ENCODE data around the gene ATOH8.

The ATOH8 gene

DNA sequence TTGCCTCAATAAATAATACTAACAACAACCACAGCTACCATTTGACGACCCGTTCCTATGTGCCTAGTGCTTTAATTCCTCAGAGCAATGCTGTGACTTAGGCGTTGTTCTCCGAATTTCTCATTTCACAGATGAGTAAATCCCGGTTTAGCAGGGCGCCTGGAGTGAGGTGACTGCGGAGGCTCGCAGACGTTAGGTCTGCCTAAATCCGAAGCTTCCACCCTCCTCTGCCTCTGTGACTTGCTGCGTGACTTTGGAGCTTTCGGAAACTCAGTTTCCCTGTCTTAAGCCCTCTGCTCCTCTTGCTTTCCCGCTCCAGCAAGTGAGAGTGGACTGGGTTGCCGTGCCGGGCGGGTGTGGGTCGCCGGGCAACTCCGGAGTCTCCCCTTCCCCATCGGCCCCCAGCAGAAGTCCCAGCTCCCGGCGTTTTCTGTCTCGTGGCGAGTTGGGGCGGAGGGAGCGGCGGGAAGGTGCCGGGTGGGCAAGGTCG is 711 bp upstream of the ATOH8 start:
- DNase-seq (ENCODE audit: low read depth in 4 of 4, low spot score in 1 of 4): no peak

DNA sequence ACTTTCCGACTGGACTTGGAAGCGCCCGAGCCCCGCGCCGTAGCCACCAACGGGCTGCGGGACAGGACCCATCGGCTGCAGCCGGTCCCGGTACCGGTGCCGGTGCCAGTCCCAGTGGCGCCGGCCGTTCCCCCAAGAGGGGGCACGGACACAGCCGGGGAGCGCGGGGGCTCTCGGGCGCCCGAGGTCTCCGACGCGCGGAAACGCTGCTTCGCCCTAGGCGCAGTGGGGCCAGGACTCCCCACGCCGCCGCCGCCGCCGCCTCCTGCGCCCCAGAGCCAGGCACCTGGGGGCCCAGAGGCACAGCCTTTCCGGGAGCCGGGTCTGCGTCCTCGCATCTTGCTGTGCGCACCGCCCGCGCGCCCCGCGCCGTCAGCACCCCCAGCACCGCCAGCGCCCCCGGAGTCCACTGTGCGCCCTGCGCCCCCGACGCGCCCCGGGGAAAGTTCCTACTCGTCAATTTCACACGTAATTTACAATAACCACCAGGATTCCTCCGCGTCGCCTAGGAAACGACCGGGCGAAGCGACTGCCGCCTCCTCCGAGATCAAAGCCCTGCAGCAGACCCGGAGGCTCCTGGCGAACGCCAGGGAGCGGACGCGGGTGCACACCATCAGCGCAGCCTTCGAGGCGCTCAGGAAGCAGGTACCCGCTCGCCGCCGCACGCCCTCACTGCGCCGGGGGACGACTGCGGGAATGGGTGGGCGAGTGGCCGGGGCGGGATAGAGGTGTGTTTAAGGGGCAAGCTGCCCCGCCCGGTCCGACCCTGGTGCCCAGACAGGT is 713 bp downstream of the ATOH8 start:
- peak in 1 of 4 experiments; percentile 23 for DNase-seq (ENCODE audit: low read depth in 4 of 4, low spot score in 1 of 4)

DNA sequence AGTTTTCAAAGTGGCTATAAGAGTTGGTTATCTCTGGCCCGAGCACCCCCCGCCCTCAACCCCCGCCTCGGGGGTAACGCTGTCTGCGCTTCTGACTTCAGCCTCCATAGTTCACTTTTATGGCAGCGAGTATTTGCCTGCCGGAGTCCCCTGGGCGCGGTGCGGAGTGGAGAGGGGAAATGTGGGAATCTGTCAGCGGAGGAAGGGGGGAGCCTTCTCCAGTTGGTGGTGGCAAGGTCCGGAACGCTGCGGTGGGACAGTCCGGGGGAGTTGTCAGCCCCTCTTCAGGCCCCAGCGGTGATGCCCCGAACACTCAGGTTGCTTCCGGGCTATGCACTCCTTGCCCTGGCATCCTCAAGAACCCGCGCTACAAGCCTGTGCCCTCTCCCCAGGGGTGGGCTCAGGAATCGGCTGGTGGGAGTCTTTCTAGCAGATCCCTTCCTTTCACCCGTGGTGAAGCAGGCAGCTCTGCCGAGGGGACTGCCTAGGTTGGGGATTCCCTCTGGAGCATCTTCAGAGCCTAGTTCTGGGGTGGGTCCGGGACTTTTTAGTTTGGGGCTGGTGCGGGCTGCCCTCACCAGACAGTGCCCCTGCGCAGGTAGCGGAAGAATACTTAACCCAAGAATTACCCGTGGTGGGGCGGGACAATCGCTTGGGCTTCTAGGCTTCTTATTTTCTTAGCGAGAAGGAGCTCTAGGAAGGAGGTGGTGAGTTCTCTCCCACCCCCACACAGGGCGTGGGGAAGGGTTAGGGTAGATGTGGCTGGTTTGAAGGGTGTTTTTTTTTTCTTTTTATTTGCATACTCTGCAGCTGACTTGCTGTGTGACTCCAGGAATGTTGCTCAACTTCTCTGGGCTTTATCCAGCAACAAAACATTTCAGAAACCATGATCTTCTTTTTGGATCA is 1.6 kb downstream of the ATOH8 start:
- no peak for DNase-seq (ENCODE audit: low read depth in 4 of 4, low spot score in 1 of 4)

DNA sequence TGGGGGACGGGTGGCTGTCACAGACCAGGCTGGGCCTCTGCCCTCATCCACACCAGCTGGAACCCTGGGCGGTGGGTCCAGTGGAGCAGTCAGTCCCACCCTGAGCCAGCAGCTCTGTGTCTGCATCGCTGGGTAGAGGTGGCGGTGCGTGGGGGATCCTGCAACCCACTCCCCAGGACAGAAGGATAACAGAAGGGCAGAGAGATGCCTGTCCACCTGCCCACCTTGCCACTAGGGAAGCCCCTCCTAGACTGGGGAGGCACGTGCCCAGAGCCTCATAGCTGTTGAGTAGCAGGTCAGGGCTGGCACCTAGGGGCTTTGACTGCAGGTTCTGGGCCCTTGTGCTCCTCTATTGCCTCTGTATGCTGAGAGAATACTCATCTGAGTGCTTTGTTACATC is 2.4 kb downstream of the ATOH8 start:
- no peak for DNase-seq (ENCODE audit: low read depth in 4 of 4, low spot score in 1 of 4)

DNA sequence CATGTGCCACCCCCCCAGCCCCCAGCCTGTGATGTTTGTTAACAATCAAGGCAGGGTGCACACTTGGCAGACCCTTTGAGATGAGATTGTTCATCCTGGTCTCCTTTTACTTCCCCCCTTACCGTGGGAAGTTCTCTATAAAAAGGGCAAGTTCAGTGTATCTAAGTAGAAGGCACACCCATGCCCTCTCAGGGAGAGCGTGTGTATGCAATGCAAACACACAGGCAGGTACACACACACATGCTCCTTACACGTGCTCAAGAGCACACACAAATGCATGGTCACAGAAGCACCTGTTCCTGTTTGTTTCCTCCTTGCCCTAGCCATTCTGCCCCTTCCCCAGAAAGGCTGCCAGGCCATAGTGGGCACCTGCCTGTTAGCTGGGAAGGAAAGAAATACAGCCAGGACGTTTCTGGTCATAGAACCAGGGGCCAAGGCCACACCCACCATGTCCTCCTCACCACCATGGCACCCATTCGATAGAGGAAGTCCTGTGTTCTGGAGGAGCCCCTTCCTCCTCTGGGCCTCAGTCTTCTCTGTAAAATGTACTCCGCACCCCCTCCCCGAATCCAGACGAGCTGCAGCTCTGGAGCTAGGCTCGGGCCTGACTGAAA is 3.1 kb downstream of the ATOH8 start:
- DNase-seq (ENCODE audit: low read depth in 4 of 4, low spot score in 1 of 4): no peak

DNA sequence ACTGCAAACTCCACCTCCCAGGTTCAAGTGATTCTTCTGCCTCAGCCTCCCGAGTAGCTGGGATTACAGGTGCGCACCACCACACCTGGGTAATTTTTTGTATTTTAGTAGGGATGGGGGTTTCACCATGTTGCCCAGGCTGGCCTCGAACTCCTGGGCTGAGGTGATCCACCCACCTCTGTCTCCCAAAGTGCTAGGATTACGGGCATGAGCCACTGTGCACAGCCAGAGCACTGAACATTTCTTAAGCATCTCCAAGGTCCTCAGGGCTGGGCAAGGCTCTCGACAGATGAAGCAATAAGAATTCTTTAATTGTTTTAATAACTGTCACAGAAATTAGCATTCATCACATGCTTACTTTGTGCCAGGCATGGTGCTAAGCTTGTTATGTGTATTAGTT is 4.1 kb downstream of the ATOH8 start:
- no peak for DNase-seq (ENCODE audit: low read depth in 4 of 4, low spot score in 1 of 4)

DNA sequence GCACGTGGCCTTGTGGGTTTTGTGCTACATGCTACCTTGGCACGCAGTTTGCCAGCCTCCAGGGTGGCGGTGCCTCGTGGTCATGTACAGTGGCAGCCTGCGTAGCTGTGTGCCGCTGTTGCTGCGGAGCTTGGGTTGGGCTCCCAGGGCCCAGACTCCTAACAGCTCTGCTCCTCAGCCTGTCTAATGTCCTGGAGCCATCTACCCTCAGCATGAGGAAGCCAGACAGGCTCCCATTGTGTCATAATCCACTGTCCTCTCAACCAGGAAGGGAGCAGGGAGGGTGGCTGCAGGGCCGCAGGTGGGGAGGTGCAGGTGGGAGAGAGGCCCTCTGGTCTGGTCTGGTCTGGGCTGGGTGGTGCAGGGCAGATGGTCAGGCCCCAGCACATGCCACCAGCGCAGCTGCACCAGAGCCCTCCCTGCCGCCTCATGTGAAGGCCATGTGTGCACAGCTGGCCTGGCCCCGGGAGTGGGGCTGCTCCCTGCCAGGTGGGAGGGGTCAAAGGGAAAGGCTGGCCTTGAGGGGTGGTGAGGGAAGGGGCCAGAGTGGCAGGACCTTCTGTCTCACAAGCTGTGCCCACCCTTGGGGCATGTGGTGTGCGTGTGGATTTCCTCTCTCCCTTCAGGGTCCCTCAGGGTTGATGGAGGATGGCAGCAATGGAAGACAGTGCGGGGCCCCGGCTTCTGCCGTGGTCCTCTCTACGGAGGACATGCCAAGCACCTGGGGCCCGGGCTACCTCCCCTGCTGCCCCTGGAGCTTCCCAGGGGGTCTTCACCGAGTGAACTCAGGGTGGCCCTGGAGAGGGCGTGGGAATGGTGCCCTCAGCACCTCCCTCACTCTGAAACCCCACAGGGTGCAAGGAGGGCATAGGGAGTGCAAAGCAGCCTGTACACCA is 4.8 kb downstream of the ATOH8 start:
- no peak for DNase-seq (ENCODE audit: low read depth in 4 of 4, low spot score in 1 of 4)

DNA sequence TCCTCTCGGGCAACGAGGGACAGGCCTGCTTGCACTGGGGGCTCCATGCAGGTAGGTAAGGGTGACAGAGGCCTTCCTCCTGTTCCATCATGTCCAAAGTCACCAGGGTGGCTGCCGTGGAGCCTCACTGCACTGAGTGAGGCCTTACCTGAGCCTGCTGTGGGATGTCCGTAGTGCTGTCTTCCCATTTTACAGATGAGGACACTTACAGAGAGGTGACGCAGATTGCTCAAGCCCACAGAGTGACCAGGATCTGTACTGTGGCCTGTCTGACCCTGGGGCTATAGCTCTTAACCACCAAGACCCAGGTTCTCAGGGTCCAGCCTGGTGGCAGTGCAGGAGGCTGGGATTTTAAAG is 5.4 kb downstream of the ATOH8 start:
- no peak for DNase-seq (ENCODE audit: low read depth in 4 of 4, low spot score in 1 of 4)

DNA sequence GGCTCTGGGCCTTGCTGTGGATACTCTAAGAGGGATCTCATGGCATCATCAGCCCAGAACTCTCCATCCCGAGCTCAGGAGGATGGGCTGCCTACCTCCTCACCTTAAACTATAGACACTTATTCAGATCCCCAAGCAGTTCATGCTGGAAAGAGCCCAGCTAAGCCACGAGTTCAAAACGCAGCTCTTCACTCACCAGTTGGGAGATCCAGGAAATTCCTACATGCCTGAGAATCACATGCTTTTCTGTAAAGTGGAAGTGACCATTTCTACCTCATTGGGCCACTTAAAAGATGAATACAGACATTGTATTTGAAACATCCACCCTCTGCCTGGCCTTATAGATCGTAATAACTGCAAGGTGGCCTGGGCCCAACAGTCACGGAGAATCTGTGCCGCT is 6.6 kb downstream of the ATOH8 start:
- DNase-seq (ENCODE audit: low read depth in 4 of 4, low spot score in 1 of 4): no peak

DNA sequence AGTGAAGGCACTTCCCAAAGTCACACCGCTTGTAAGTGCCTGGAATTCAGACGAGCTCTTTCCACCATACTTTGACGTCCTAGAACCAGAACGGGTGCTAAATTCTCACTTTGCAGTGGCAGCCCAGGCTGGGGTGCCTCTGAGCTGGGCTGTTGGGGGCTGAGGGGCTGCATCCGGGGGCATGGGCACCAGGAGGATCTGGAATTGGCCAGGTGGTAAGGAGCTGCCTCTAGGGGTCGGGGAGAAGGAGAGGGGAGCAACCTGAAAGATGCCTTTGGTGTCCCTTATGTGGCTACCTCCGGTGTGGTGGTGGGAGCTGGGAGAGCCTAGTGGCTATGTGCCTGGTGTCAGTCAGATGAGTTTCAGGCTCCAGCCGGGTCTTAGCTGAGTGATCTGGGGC is 7.1 kb downstream of the ATOH8 start:
- no peak for DNase-seq (ENCODE audit: low read depth in 4 of 4, low spot score in 1 of 4)

DNA sequence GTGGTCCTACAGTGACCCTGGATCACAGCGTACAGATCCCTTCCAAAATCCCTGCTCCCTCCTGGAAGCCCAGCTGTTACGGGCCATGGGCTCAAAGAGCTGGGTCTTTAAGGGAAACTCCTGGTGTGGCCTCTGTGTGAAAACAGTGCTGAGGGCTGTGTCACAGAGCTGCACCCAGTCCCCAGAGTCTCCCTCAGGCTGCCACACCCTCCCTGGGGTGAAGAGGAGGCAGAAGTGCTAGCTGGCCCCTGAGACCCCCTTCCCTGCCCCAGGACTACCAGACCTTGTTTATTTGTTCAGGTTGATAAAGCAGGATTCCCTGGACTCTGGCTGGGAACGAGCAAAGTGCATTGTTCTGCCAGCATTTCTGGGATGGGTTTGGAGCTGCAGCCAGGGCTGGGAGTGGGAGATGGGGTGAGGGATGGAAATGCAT is 7.7 kb downstream of the ATOH8 start:
- DNase-seq (ENCODE audit: low read depth in 4 of 4, low spot score in 1 of 4): no peak

DNA sequence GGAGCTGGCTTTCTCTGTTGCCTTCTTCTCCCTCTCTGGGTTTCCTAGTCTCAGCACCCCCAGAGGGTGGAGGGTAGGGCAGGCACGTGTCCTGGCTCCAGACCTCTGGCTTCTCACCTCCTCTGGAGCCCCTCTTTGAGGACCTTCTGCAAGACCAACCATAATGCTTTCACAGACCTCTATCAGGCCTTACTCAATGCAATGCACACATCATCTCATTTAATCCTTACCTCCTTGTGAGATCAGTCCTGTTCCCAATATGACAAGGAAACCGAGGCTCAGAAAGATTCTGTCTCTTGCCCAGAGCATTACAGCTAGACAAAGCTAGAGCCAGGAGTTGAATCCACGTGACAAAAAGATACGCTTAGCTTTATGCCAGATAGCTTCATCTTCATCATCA is 8.2 kb downstream of the ATOH8 start:
- no peak for DNase-seq (ENCODE audit: low read depth in 4 of 4, low spot score in 1 of 4)

DNA sequence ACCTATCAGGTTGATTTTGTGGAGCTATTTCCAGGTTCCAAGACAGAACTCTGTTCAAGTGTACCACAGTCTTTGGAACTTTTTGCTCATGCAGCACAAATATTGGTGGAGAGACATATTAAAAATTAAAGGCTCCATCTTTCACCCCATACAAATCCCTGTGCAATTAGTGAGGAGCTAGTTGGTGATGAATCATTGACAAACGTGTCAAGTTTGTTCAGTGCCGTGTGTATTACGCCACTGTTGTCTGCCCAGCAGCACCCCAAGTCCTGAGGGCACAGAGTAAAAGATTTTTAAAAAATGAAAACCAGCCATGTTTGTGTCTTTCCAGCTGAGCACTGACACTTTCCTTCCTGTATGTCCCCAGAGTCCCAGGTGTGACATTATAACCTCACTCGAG is 9.3 kb downstream of the ATOH8 start:
- DNase-seq (ENCODE audit: low read depth in 4 of 4, low spot score in 1 of 4): no peak

DNA sequence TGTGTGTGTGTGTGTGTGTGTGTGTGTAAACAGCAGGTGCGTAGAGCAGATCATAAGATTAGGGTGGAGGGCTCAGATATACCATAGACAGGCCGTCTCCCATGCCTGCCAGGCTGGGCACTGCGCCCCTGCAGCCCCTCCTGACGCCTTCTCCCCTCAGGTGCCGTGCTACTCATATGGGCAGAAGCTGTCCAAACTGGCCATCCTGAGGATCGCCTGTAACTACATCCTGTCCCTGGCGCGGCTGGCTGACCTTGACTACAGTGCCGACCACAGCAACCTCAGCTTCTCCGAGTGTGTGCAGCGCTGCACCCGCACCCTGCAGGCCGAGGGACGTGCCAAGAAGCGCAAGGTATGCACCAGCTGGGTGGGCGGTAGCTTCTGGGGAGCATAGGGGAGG is 10.0 kb downstream of the ATOH8 start:
- DNase-seq (ENCODE audit: low read depth in 4 of 4, low spot score in 1 of 4): no peak

DNA sequence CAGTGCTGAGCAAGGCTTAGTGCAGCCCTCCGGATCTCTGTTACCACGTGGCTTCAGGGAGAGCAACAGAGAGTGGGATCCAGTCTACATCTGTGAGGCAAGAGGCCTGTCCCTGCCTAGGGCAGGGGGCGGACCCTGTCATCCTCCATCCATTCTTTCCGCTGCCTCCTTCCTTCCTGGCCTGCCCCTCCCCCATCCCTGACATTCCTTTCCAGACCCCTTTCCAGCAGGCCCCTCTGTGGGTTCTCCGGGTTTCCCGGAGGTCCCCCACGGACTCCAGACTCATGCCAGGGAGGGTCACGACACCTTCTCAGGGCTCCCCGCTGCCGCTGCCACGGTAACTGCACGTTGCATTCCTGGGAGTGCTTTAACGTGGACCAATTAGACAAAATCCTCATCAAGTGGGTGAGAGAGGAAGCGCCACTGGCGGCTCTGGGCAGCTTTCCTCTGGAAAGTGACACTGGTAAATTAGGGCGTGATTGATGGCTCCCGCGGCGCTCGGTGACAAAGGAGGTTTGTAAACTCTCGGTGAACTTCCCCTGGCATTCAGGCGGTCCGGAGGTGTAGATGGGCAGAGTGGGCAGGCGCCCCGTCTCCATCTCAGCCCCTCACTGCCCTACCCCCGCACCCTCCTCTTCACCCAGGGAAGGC is 11.4 kb downstream of the ATOH8 start:
- DNase-seq (ENCODE audit: low read depth in 4 of 4, low spot score in 1 of 4): no peak

DNA sequence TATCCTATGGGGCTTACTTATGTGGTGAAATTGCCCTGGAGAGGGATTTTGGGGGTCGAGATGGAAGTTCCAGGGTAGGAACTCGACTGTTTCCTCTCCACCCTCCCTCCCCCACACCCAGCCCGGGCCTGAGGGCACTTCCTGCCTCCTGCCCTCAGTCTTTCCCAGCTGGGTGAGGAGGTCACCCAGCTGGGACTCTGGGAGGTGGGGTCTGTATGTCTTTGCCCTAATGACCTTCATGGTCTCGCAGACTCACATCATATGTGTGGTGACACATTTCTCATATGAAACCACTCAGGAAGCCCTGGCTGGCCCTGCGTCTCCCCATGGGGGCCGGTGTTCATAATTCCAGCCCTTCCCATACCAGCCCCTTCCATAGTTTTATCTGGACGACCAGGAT is 12.4 kb downstream of the ATOH8 start:
- no peak for DNase-seq (ENCODE audit: low read depth in 4 of 4, low spot score in 1 of 4)

DNA sequence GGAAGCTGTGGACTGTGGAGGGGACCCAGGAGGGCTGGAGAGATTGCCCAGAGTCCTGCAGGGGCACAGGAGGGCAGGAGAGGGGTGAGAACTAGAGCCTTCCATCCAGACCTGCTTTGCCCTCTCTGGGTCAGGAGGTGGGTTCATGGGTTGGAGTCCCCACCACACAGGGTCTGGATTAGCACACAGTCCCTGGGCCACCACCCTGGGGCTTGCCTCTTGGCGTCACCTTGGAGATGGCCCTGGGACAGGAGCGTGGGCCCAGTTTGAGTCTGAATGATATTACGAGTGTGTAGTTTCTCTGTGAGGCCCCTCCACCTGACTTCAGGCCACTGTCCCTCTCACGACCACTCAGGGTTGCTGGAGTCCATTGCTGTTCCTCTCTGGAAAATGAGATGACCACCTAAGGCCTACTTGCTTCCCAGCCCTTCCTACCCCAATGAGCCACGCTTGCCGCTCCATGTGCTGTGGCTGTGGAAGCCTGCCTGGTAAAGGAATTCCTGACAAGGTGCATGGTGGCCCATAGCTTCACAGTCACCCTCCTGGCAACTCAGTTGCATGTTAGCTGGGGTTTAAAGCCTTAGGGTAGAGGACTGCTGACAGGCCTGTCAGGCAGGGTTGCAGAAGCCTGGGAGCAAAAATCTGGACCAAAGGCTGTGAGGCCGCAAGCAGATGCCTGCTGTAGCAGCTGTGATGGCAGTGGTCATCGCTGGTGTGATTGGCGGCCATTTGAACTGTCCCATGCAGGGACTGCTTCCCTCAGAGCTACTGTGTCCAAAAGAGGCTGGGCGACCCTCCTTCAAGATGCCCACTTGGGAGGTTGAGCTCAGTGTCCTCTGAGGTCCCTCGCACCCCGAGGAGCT is 14.2 kb downstream of the ATOH8 start:
- DNase-seq (ENCODE audit: low read depth in 4 of 4, low spot score in 1 of 4): no peak

DNA sequence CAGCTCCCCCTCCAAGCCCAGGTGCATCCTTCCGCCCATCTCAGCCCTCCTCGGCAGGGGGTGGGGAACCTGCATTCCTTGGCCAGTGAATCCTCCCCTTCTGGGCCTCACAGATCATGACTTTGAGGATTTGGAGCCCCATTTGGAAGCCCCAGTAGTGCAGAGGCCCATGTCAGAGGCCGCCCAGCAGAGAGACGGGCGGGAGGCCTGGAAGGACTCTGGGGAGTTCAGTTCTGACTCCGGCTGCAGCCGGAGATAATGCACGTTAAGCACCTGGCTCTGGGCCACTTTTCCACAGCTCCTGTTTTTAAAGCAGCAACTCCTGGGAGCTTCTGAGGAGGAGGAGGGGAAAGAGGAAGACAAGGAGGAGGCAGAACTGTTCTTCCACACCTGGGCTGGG is 14.9 kb downstream of the ATOH8 start:
- no peak for DNase-seq (ENCODE audit: low read depth in 4 of 4, low spot score in 1 of 4)

DNA sequence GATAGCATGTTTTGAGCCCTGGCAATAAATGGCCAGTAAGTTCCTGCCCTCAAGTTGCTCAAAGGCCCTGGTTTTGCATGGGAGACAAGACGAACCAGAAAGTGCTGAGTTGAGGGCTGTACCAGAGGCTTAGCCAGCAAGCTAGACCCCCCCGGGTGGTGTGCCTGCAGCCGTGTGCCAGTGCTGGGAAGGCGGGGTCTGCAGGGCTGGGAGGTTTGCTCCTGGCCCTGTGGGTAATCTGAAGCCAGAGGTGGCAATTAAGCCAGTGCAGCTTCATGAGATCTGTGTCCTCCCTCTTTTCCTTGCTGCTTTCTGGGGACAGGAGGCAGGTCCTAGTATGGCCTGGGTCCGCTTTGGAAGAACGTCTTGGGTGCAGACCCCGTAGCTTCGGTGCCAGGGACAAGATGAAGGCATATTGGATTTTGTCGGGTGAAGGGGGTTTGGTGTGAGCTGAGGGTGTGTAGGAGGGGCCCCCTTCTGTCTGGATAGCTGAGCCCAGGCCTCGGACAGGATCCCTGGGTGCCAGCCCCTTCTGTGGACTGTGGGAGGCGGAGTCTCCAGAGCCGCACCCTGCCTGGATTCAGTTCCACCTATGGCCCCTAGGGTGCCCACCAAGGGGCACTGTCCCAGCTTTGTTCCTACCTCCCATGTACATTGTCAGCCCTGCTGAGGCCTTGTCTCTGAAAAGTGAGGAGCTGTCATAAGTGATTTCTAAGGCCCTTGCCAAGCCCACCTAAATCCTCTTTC is 15.6 kb downstream of the ATOH8 start:
- DNase-seq (ENCODE audit: low read depth in 4 of 4, low spot score in 1 of 4): no peak
